K562 (cell line): ENCODE measurements around the gene DNAJA1. TPM values are rescaled to one million over a fixed set of nuclear protein-coding genes. Genes with fewer than 3 reads are reported as not detected.

Experiments
- BMI1 ChIP-seq: fragments of 150-350 bp; IDR thresholded peaks from 2 replicates; pipeline ENCODE4 v1.6.1; 2014; ENCODE audit warnings: low read length
- CCNT2 ChIP-seq: IDR thresholded peaks from 2 replicates; pipeline ENCODE4 v1.6.1; 2011; ENCODE audit warnings: borderline replicate concordance, low read depth, mild to moderate bottlenecking, moderate library complexity, mixed read lengths, low read length; ENCODE audit not compliant: insufficient read length; ENCODE audit errors: extremely low read depth
- DACH1 ChIP-seq: fragments of 450-650 bp; IDR thresholded peaks from 2 replicates; pipeline ENCODE4 v1.6.1; 2018; ENCODE audit not compliant: partially characterized antibody
- ETS1 ChIP-seq: conservative IDR thresholded peaks from 2 replicates; pipeline ENCODE4 v1.6.1; 2011; ENCODE audit warnings: low read depth, mild to moderate bottlenecking, low read length; ENCODE audit not compliant: control insufficient read depth
- FUS ChIP-seq: fragments of 200-400 bp; formaldehyde crosslinking; optimal IDR thresholded peaks from 2 replicates; pipeline ENCODE3; 2017; ENCODE audit warnings: low read depth, low read length
- GABPB1 ChIP-seq: sonication (generic); formaldehyde crosslinking; IDR thresholded peaks from 2 replicates; pipeline ENCODE4 v1.8.0; 2022; ENCODE audit warnings: mild to moderate bottlenecking, missing genetic modification reagents
- GTF2A2 ChIP-seq: IDR thresholded peaks from 2 replicates; pipeline ENCODE4 v1.6.1; 2016; ENCODE audit warnings: mild to moderate bottlenecking, missing genetic modification characterization, missing compliant biosample characterization
- KAT7 ChIP-seq: sonication (generic); formaldehyde crosslinking; IDR thresholded peaks from 2 replicates; pipeline ENCODE4 v1.8.0; 2022; ENCODE audit warnings: missing genetic modification reagents, mild to moderate bottlenecking, borderline replicate concordance
- KLF6 ChIP-seq: fragments of 250-450 bp; sonication (Bioruptor Pico); IDR thresholded peaks from 2 replicates; pipeline ENCODE4 v1.4.0; 2020; ENCODE audit warnings: mild to moderate bottlenecking, moderate library complexity, borderline replicate concordance
- NFIC ChIP-seq: fragments of 450-650 bp; IDR thresholded peaks from 2 replicates; pipeline ENCODE4 v1.6.1; 2017; ENCODE audit warnings: mild to moderate bottlenecking, inconsistent platforms
- NONO ChIP-seq, 2 experiments: fragments of 200-400 bp in 1 of 2; fragments of 450-650 bp in 1 of 2; formaldehyde crosslinking in 1 of 2; IDR thresholded peaks; 2 replicates each; pipeline ENCODE4 v1.6.1; 2017; ENCODE audit warnings: low read depth in 2 of 2, mild to moderate bottlenecking in 2 of 2, moderate library complexity in 2 of 2, low read length in 1 of 2
- RBBP5 ChIP-seq: fragments of 200-600 bp; sonication (generic); IDR thresholded peaks from 2 replicates; pipeline ENCODE4 v1.6.1; 2012; ENCODE audit warnings: borderline replicate concordance, mild to moderate bottlenecking, low read length, control low read depth, inconsistent platforms; ENCODE audit not compliant: insufficient read depth, poor library complexity, severe bottlenecking
- SLC30A9 ChIP-seq: fragments of 250-450 bp; sonication (Bioruptor Pico); IDR thresholded peaks from 2 replicates; pipeline ENCODE4 v1.8.0; 2022; ENCODE audit warnings: mild to moderate bottlenecking, moderate library complexity
- STAG1 ChIP-seq: sonication (generic); formaldehyde crosslinking; IDR thresholded peaks from 2 replicates; pipeline ENCODE4 v1.5.0; 2020; ENCODE audit warnings: missing genetic modification reagents, borderline replicate concordance
- TEAD4 ChIP-seq, 2 experiments: sonication (generic) in 1 of 2; formaldehyde crosslinking in 1 of 2; IDR thresholded peaks; 2 replicates each; pipeline versions ENCODE4 v1.6.1 to v1.8.0; 2012 to 2022; ENCODE audit warnings: borderline replicate concordance in 1 of 2, inconsistent platforms in 1 of 2, low read length in 1 of 2, mild to moderate bottlenecking in 1 of 2, missing genetic modification reagents in 1 of 2
- TGIF2 ChIP-seq: sonication (generic); formaldehyde crosslinking; IDR thresholded peaks from 2 replicates; pipeline ENCODE4 v1.8.1; 2022; ENCODE audit warnings: mild to moderate bottlenecking, missing genetic modification reagents, moderate library complexity
- ZBTB1 ChIP-seq: sonication (generic); formaldehyde crosslinking; IDR thresholded peaks from 2 replicates; pipeline ENCODE4 v1.8.1; 2023; ENCODE audit warnings: missing genetic modification reagents, low read depth, mild to moderate bottlenecking, borderline replicate concordance
- ZBTB11 ChIP-seq, 3 experiments: fragments of 200-800 bp in 1 of 3; fragments of 250-450 bp in 1 of 3; fragments of 450-650 bp in 1 of 3; sonication (Bioruptor Pico) in 1 of 3; sonication (Bioruptor generic) in 1 of 3; formaldehyde crosslinking in 1 of 3; IDR thresholded peaks; 2 replicates each; pipeline versions ENCODE4 v1.6.1 to v1.8.0; 2016 to 2022; ENCODE audit warnings: mild to moderate bottlenecking in 2 of 3, missing genetic modification characterization in 2 of 3, missing compliant biosample characterization in 1 of 3, moderate library complexity in 1 of 3
- ZNF282 ChIP-seq: sonication (generic); formaldehyde crosslinking; IDR thresholded peaks from 2 replicates; pipeline ENCODE4 v1.8.1; 2023; ENCODE audit warnings: missing genetic modification reagents
- ZNF764 ChIP-seq: fragments of 250-450 bp; sonication (Bioruptor Pico); IDR thresholded peaks from 2 replicates; pipeline ENCODE4 v1.4.0; 2020; ENCODE audit warnings: low read depth, mild to moderate bottlenecking, moderate library complexity
- polyA plus RNA-seq, 8 experiments: library from polyadenylated mRNA; depleted of rRNA in 4 of 8; stranded (reverse) in 5 of 8; unstranded in 3 of 8; fragments of >200 nt; fragmentation: Nextera tagmentation in 2 of 8; fragmentation: Illumina TruSeq in 1 of 8; extraction: Ambion mirVana in 2 of 8; extraction: Trizol in 1 of 8; gene quantifications; 2 replicates each; pipeline versions ENCODE4 v1.2.1 to v1.2.3, GENCODE V29; 2011 to 2014; ENCODE audit warnings: inconsistent platforms in 1 of 8, missing spikeins in 1 of 8
- total RNA-seq, 7 experiments: library from RNA; depleted of rRNA in 6 of 7; stranded (reverse); fragments of >200 nt in 6 of 7; fragmentation: Illumina TruSeq in 2 of 7; extraction: Trizol in 2 of 7; gene quantifications; 2 replicates each; pipeline versions ENCODE4 v1.2.1 to v1.2.3, GENCODE V29; 2011 to 2021; ENCODE audit warnings: low replicate concordance in 1 of 7
- TF ChIP-seq, protein P1 (sequence below), 2 experiments: fragments of 250-450 bp in 1 of 2; fragments of 450-650 bp in 1 of 2; sonication (Bioruptor Pico) in 1 of 2; IDR thresholded peaks; 2 replicates each; pipeline versions ENCODE4 v1.6.1 to v1.8.0; 2016 to 2021; ENCODE audit warnings: mild to moderate bottlenecking in 2 of 2, moderate library complexity in 2 of 2, missing compliant biosample characterization in 1 of 2, missing genetic modification characterization in 1 of 2

The DNAJA1 gene
- total and polyA plus RNA-seq, 9 of the 15 experiments (the other 6 are each of a cell fraction or from before 2014, with no cell fraction given), result 109 to 359 (median 175) TPM

- 0 out of 2 replicates have a peak, but pooled peaks have one; percentile 29 for TF ChIP-seq KAT7 (CRISPR knock-in tag)
- peak; percentile 63; the same call in 1 of the 2 replicates for TF ChIP-seq BMI1
- TF ChIP-seq GTF2A2, result peak; percentile 82
- no peak for TF ChIP-seq SLC30A9 (CRISPR knock-in tag)
- TF ChIP-seq, protein P1, sequence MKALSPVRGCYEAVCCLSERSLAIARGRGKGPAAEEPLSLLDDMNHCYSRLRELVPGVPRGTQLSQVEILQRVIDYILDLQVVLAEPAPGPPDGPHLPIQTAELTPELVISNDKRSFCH (CRISPR knock-in tag; IDR thresholded peaks at IDR 0.05), result no peak
- TF ChIP-seq, protein P1 (tag; IDR thresholded peaks at IDR 0.05), result 0 out of 2 replicates have a peak, but pooled peaks have one; percentile 32
- peak; percentile 49 for TF ChIP-seq RBBP5
- TF ChIP-seq FUS, result peak; percentile 64
- TF ChIP-seq GABPB1 (CRISPR knock-in tag), result peak; percentile 96
- peak; percentile 26; the same call in 1 of the 2 replicates for TF ChIP-seq NFIC
- no peak for TF ChIP-seq DACH1
- TF ChIP-seq TGIF2 (CRISPR knock-in tag), result 0 out of 2 replicates have a peak, but pooled peaks have one; percentile 20
- peak; percentile 5 to 95; a peak in 2 of 4 replicates for TF ChIP-seq NONO (IDR thresholded peaks at IDR 0.05; ENCODE audit: low read depth in 2 of 2, low read length in 1 of 2)
- no peak for TF ChIP-seq ZBTB1 (CRISPR knock-in tag)
- no peak for TF ChIP-seq STAG1 (CRISPR knock-in tag)
- TF ChIP-seq ZNF764 (CRISPR knock-in tag), result no peak
- no peak for TF ChIP-seq KLF6 (CRISPR knock-in tag)
- peak; percentile 21 for TF ChIP-seq TEAD4 (IDR thresholded peaks at IDR 0.05; ENCODE audit: low read length)
- no peak for TF ChIP-seq TEAD4 (CRISPR knock-in tag; IDR thresholded peaks at IDR 0.05; ENCODE audit: borderline replicate concordance)
- peak; percentile 72 for TF ChIP-seq CCNT2
- peak in 1 of 3 experiments; percentile 85; a peak in 1 of 6 replicates for TF ChIP-seq ZBTB11 (CRISPR knock-in tag; IDR thresholded peaks at IDR 0.05)
- TF ChIP-seq ZNF282 (CRISPR knock-in tag), result no peak
- TF ChIP-seq ETS1, result peak; percentile 81
These were observed at the start of gene DNAJA1 (continued) for GRCh38 chr9:33024966-33025571.
